ENCODE measurements around the gene KRTCAP2. TPM values are rescaled to one million over a fixed set of nuclear protein-coding genes. Genes with fewer than 3 reads are reported as not detected.

KRTCAP2 gene
- total RNA-seq, 2 donors from 2014 or later: 108 to 166 TPM

GRCh38 chr1:155181371-155182051, 8.4 kb upstream of the KRTCAP2 start:
- ATAC-seq (replicated peaks): no peak
- Mint-ChIP-seq H3K4me3 (no peak overlapping the region), H3K27ac (no peak overlapping the region), H3K9me3 (no peaks in the 10 kb centered on the region), H3K36me3 (ENCODE audit: low read depth) (peaks cover 46% of the 10 kb centered on the region), H3K27me3 (no peaks in the 10 kb centered on the region), H3K4me1 (peaks cover 9% of the 10 kb centered on the region)

- Mint-ChIP-seq H3K36me3 (ENCODE audit: low read depth) (peaks cover 48% of the 10 kb centered on the region), H3K4me1 (peaks cover 13% of the 10 kb centered on the region), H3K9me3 (no peaks in the 10 kb centered on the region), H3K4me3 (no peak overlapping the region), H3K27ac (no peak overlapping the region), H3K27me3 (no peaks in the 10 kb centered on the region)
- no peak for ATAC-seq (replicated peaks)
Measured at GRCh38 chr1:155179112-155180031, 6.3 kb upstream of the KRTCAP2 start.

GRCh38 chr1:155178441-155179111, 5.5 kb upstream of the KRTCAP2 start:
- Mint-ChIP-seq H3K36me3 (ENCODE audit: low read depth) (peaks cover 52% of the 10 kb centered on the region), H3K27me3 (no peaks in the 10 kb centered on the region), H3K27ac (no peak overlapping the region), H3K9me3 (no peaks in the 10 kb centered on the region), H3K4me1 (peaks cover 18% of the 10 kb centered on the region), H3K4me3 (no peak overlapping the region)
- no peak for ATAC-seq (replicated peaks)

- peaks cover 19% of the 10 kb centered on the region for H3K4me1 Mint-ChIP-seq
- no peak overlapping the region for H3K4me3 Mint-ChIP-seq
- peaks cover 52% of the 10 kb centered on the region for H3K36me3 Mint-ChIP-seq (ENCODE audit: low read depth)
- peak overlapping the region; percentile 51 for H3K27ac Mint-ChIP-seq
- ATAC-seq (replicated peaks): no peak
- no peaks in the 10 kb centered on the region for H3K9me3 Mint-ChIP-seq
- no peaks in the 10 kb centered on the region for H3K27me3 Mint-ChIP-seq
Measured at GRCh38 chr1:155177918-155178281, 4.8 kb upstream of the KRTCAP2 start.

- peak overlapping the region; percentile 51 for H3K27ac Mint-ChIP-seq
- no peak overlapping the region for H3K4me3 Mint-ChIP-seq
- no peaks in the 10 kb centered on the region for H3K27me3 Mint-ChIP-seq
- no peaks in the 10 kb centered on the region for H3K9me3 Mint-ChIP-seq
- H3K4me1 Mint-ChIP-seq: peaks cover 19% of the 10 kb centered on the region
- ATAC-seq (replicated peaks): no peak
- H3K36me3 Mint-ChIP-seq (ENCODE audit: low read depth): peaks cover 49% of the 10 kb centered on the region
Measured at GRCh38 chr1:155177192-155177917, 4.3 kb upstream of the KRTCAP2 start.

GRCh38 chr1:155176544-155177071, 3.5 kb upstream of the KRTCAP2 start:
- Mint-ChIP-seq H3K27me3 (no peaks in the 10 kb centered on the region), H3K4me3 (peak overlapping the region; percentile 100), H3K4me1 (peaks cover 24% of the 10 kb centered on the region), H3K36me3 (ENCODE audit: low read depth) (peaks cover 55% of the 10 kb centered on the region), H3K27ac (peak overlapping the region; percentile 47), H3K9me3 (no peaks in the 10 kb centered on the region)
- peak; percentile 42 for ATAC-seq (replicated peaks)

GRCh38 chr1:155175927-155176371, 2.8 kb upstream of the KRTCAP2 start:
- Mint-ChIP-seq H3K36me3 (ENCODE audit: low read depth) (peaks cover 62% of the 10 kb centered on the region), H3K4me1 (peaks cover 24% of the 10 kb centered on the region), H3K27me3 (no peaks in the 10 kb centered on the region), H3K27ac (no peak overlapping the region), H3K9me3 (no peaks in the 10 kb centered on the region), H3K4me3 (peak overlapping the region; percentile 100)
- ATAC-seq (replicated peaks): no peak

GRCh38 chr1:155175281-155175926, 2.3 kb upstream of the KRTCAP2 start:
- H3K4me1 Mint-ChIP-seq: peaks cover 24% of the 10 kb centered on the region
- peaks cover 67% of the 10 kb centered on the region for H3K36me3 Mint-ChIP-seq (ENCODE audit: low read depth)
- peak overlapping the region; percentile 100 for H3K4me3 Mint-ChIP-seq
- H3K27me3 Mint-ChIP-seq: no peaks in the 10 kb centered on the region
- peak overlapping the region; percentile 100 for H3K27ac Mint-ChIP-seq
- H3K9me3 Mint-ChIP-seq: no peaks in the 10 kb centered on the region
- ATAC-seq (replicated peaks): no peak

- no peak for ATAC-seq (replicated peaks)
- peaks cover 70% of the 10 kb centered on the region for H3K36me3 Mint-ChIP-seq (ENCODE audit: low read depth)
- peaks cover 24% of the 10 kb centered on the region for H3K4me1 Mint-ChIP-seq
- peak overlapping the region; percentile 100 for H3K4me3 Mint-ChIP-seq
- H3K27ac Mint-ChIP-seq: peak overlapping the region; percentile 100
- no peaks in the 10 kb centered on the region for H3K9me3 Mint-ChIP-seq
- no peaks in the 10 kb centered on the region for H3K27me3 Mint-ChIP-seq
Measured at GRCh38 chr1:155174324-155175280, 1.5 kb upstream of the KRTCAP2 start.

GRCh38 chr1:155173478-155174323, 597 bp upstream of the KRTCAP2 start, which contains the start of gene TRIM46:
TRIM46 (plus strand) TSS chr1:155173849; CDS start chr1:155173967, 118 bp downstream.
- peaks cover 24% of the 10 kb centered on the region for H3K4me1 Mint-ChIP-seq
- H3K27me3 Mint-ChIP-seq: no peaks in the 10 kb centered on the region
- peak within 1 kb of the TSS; percentile 100 for H3K27ac Mint-ChIP-seq
- peaks cover 68% of the 10 kb centered on the region for H3K36me3 Mint-ChIP-seq (ENCODE audit: low read depth)
- H3K9me3 Mint-ChIP-seq: no peaks in the 10 kb centered on the region
- peak within 1 kb of the TSS; percentile 100 for H3K4me3 Mint-ChIP-seq
- ATAC-seq (replicated peaks): peak; percentile 57

GRCh38 chr1:155171836-155172731, 1.0 kb downstream of the KRTCAP2 start:
- peaks cover 34% of the 10 kb centered on the region for H3K4me1 Mint-ChIP-seq
- H3K27ac Mint-ChIP-seq: peak overlapping the region; percentile 100
- peak overlapping the region; percentile 100 for H3K4me3 Mint-ChIP-seq
- H3K36me3 Mint-ChIP-seq (ENCODE audit: low read depth): peaks cover 57% of the 10 kb centered on the region
- no peaks in the 10 kb centered on the region for H3K9me3 Mint-ChIP-seq
- H3K27me3 Mint-ChIP-seq: no peaks in the 10 kb centered on the region
- ATAC-seq (replicated peaks): peak; percentile 27
